Karpas-422 (cell line): ENCODE measurements around the gene ABHD16B. TPM values are rescaled to one million over a fixed set of nuclear protein-coding genes. Genes with fewer than 3 reads are reported as not detected.
"Not testable (repeated sequence)": the region's sequence is repeated elsewhere in the genome, so short reads cannot be mapped to it uniquely, and the experiment has no call there.

ENCODE experiments used
- DNase-seq: peaks from one replicate; pipeline ENCODE4 v3.0.0-alpha.2; 2015
- H2AFZ ChIP-seq: fragments of 200-600 bp; sonication (generic); 2 replicates; pipeline ENCODE4 v1.6.1; 2014; ENCODE audit warnings: antibody characterized with exemption, low read length, mixed read lengths
- H3K27ac ChIP-seq: fragments of 200-600 bp; sonication (generic); 2 replicates; pipeline ENCODE4 v1.5.1; 2014; ENCODE audit warnings: mild to moderate bottlenecking, low read length, moderate library complexity
- H3K27me3 ChIP-seq: fragments of 200-600 bp; sonication (generic); 2 replicates; pipeline ENCODE4 v1.6.1; 2014; ENCODE audit warnings: low read length, mixed read lengths
- H3K36me3 ChIP-seq: fragments of 200-600 bp; sonication (generic); 2 replicates; pipeline ENCODE4 v1.6.1; 2014; ENCODE audit warnings: low read length, mixed read lengths; ENCODE audit not compliant: insufficient read depth
- H3K4me1 ChIP-seq: fragments of 200-600 bp; sonication (generic); 2 replicates; pipeline ENCODE4 v1.6.1; 2014; ENCODE audit warnings: mild to moderate bottlenecking, low read length, mixed read lengths
- H3K4me2 ChIP-seq: fragments of 200-600 bp; sonication (generic); 2 replicates; pipeline ENCODE4 v1.6.1; 2014; ENCODE audit warnings: low read length, low read depth, mild to moderate bottlenecking; ENCODE audit not compliant: poor library complexity, severe bottlenecking
- H3K4me3 ChIP-seq: fragments of 200-600 bp; sonication (generic); 2 replicates; pipeline ENCODE4 v1.5.1; 2014; ENCODE audit warnings: mild to moderate bottlenecking, antibody characterized with exemption, low read length, mixed read lengths
- H3K79me2 ChIP-seq: fragments of 200-600 bp; sonication (generic); 2 replicates; pipeline ENCODE4 v1.6.1; 2014; ENCODE audit warnings: mild to moderate bottlenecking, low read length, mixed read lengths
- H3K9ac ChIP-seq: fragments of 200-600 bp; sonication (generic); 2 replicates; pipeline ENCODE4 v1.6.0; 2014; ENCODE audit warnings: low read length
- H3K9me2 ChIP-seq: fragments of 200-600 bp; sonication (generic), shearing (Covaris generic); replicated peaks from 2 replicates; pipeline ENCODE4 v1.6.0; 2014; ENCODE audit warnings: mild to moderate bottlenecking, low read length, moderate library complexity; ENCODE audit not compliant: insufficient read depth
- H3K9me3 ChIP-seq: fragments of 300-700, 200-600 bp; sonication (generic); 2 replicates; pipeline ENCODE4 v1.6.1; 2014; ENCODE audit warnings: low read length, mixed read lengths
- H4K20me1 ChIP-seq: fragments of 200-600 bp; sonication (generic); 2 replicates; pipeline ENCODE4 v1.6.1; 2014; ENCODE audit warnings: mild to moderate bottlenecking, antibody characterized with exemption, low read length, low read depth; ENCODE audit not compliant: insufficient read depth
- total RNA-seq: library from RNA; depleted of rRNA; stranded (reverse); fragments of >200 nt; shearing (Covaris generic); gene quantifications from 2 replicates; pipeline ENCODE4 v1.2.3, GENCODE V29; 2014; ENCODE audit warnings: low replicate concordance

ABHD16B gene
- total RNA-seq, 1 experiment from 2014 or later: not detected

DNA sequence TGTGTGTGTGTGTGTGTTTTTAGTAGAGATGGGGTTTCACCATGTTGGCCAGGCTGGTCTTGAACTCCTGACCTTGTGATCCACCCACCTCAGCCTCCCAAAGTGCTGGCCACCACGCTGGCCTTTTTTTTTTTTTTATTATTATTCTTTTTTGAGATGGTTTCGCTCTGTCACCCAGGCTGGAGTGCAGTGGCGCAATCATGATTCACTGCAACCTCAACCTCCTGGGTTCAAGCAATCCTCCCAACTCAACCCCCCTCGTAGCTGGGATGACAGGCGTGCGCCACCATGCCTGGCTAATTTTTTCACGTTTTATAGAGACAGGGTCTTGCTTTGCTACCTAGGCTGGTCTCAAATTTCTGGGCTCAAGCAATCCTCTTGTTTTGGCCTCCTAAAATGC, 12.9 kb downstream of the ABHD16B start:
- not testable (repeated sequence) for H3K9ac ChIP-seq, H2AFZ ChIP-seq, H3K9me3 ChIP-seq, H3K27ac ChIP-seq, H3K9me2 ChIP-seq, H3K27me3 ChIP-seq, H3K4me1 ChIP-seq, H4K20me1 ChIP-seq, DNase-seq, H3K79me2 ChIP-seq, H3K4me2 ChIP-seq, H3K4me3 ChIP-seq
- peaks cover 50% of the 10 kb centered on the region for H3K36me3 ChIP-seq

DNA sequence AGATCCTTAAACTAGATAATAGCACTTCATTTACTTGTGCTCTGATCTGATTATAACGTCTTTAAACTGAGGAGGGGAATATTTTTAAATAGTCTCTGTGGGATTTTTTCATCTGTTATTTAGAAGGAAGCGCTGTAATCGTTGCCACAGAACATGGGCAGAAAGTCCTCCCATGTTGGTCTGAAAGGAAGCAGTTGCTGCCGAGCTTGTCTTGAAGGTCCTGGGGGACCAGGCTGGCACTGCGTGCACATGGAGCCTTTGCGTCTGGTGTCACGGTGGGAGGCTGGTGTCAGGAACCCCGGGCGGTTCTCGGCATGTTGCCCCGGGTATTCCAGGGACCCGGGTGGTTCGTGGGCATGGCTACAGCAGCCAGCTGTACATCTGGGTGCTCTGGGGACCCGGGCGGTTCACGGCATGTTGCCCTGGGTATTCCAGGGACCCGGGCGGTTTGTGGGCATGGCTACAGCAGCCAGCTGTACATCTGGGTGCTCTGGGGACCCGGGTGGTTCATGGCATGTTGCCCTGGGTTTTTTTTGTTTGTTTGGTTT, 15.3 kb downstream of the ABHD16B start:
- Histone ChIP-seq H3K4me2 (no peak overlapping the region), H3K27ac (no peak overlapping the region), H3K27me3 (no peaks in the 10 kb centered on the region), H4K20me1 (no peaks in the 10 kb centered on the region), H2AFZ (no peak overlapping the region), H3K9me3 (no peaks in the 10 kb centered on the region), H3K4me3 (no peak overlapping the region), H3K9me2 (no peaks in the 10 kb centered on the region), H3K4me1 (no peaks in the 10 kb centered on the region), H3K79me2 (peaks cover 4% of the 10 kb centered on the region; the same call in 1 of the 2 replicates), H3K36me3 (peaks cover 47% of the 10 kb centered on the region), H3K9ac (no peak overlapping the region)
- DNase-seq: no peak

DNA sequence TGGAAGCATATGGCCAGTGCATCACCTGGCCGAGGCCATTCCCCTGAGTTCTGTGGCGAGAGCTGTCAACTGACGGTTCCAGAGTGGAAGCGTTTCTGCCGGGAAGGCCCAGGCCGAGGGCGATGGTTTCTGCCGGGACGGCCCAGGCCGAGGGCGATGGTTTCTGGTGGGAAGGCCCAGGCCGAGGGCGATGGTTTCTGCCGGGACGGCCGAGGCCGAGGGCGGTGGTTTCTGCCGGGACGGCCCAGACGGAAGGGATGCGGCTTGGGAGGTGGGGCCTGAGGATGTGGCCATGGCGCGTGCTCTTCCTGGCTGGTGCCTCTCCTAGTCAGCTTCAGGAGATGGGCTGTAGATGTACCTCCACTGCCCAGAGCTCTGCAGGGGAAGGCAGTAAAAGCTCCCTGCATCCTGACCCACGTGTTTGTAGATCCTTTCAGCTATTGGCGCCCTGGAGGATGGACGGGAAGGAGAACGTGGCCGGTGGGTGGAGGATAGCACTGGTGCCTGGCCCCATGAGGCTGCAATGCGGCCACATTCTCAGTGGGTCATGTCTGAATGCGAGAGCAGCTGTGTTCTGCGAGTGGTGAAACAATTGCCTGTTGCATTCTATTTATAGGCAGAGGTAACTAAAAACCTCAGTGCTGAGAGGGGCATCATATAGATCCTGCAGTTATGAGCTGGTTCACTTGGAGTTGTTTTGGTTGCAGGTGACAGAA, 16.6 kb downstream of the ABHD16B start:
- DNase-seq: no peak
- peaks cover 4% of the 10 kb centered on the region; the same call in 1 of the 2 replicates for H3K79me2 ChIP-seq

DNA sequence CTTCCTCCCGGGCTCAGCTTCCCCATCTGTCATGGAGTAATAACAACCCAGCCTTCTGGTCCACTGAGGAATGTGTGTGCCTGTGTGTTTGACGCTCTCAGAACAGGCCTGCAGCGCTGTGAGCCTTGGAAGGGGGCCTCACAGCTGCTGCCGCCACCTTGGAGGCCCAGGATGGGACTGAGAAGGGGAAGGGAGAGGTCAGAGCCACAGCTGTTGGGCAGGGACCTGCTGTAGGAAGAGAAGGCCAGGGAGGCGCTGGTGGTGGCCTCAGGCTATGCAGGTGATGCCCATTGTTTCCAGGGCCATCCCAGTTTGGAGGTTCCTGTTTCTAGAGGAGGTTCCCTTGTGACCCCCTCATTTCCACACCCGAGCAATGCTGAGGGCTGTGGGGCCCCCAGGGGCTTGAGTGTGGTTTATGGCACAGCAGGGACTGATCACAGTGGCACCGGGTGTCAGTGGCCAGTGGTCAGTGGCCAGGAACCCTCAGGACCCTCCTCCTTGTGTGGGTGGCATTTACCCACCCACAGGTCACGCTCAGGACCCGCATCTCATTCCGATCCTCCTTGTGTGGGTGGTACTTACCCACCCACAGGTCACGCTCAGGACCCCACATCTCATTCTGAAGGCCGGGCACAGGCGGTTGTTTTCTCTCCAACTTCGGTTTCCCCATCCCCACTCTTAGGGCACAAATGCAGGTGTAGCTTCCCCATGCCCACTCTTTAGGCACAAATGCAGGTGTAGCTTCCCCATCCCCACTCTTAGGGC, 17.8 kb downstream of the ABHD16B start:
- peaks cover 44% of the 10 kb centered on the region for H3K36me3 ChIP-seq
- peaks cover 6% of the 10 kb centered on the region for H3K79me2 ChIP-seq
- H3K4me3 ChIP-seq: no peak overlapping the region
- DNase-seq: no peak
- H3K27me3 ChIP-seq: no peaks in the 10 kb centered on the region
- H3K9me2 ChIP-seq: no peaks in the 10 kb centered on the region
- H3K4me1 ChIP-seq: no peaks in the 10 kb centered on the region
- no peaks in the 10 kb centered on the region for H4K20me1 ChIP-seq
- H3K27ac ChIP-seq: no peak overlapping the region
- H3K4me2 ChIP-seq: no peak overlapping the region
- no peak overlapping the region for H3K9ac ChIP-seq
- H3K9me3 ChIP-seq: no peaks in the 10 kb centered on the region
- H2AFZ ChIP-seq: no peak overlapping the region

More for the DNA sequence above, 16.6 kb downstream of the ABHD16B start:
- Histone ChIP-seq H3K9me3 (no peaks in the 10 kb centered on the region), H3K4me1 (no peaks in the 10 kb centered on the region), H3K36me3 (peaks cover 47% of the 10 kb centered on the region), H3K9me2 (no peaks in the 10 kb centered on the region), H3K27ac (no peak overlapping the region), H3K4me3 (no peak overlapping the region), H4K20me1 (no peaks in the 10 kb centered on the region), H2AFZ (no peak overlapping the region), H3K27me3 (no peaks in the 10 kb centered on the region), H3K4me2 (no peak overlapping the region), H3K9ac (no peak overlapping the region)

DNA sequence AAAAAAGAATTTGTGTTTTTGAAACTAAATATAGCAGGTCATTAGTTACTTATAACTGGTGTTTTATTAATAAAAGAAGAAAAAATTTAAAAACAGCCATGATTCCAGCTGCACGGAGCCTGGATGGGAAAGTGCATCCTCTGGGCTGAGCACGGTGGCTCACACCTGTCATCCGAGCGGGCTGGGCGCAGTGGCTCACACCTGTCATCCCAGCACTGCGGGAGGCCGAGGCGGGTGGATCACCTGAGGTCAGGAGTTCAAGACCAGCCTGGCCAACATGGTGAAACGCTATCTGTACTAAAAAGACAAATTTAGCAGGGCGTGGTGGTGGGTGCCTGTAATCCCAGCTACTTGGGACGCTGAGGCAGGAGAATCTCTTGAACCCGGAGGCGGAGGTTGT, 19.6 kb downstream of the ABHD16B start:
- H3K4me2 ChIP-seq, H3K4me1 ChIP-seq, H3K27ac ChIP-seq, H3K9ac ChIP-seq, H3K9me3 ChIP-seq, H3K4me3 ChIP-seq, H2AFZ ChIP-seq, H3K27me3 ChIP-seq, H3K79me2 ChIP-seq, H4K20me1 ChIP-seq, H3K9me2 ChIP-seq, DNase-seq: not testable (repeated sequence)
- H3K36me3 ChIP-seq: peaks cover 30% of the 10 kb centered on the region

DNA sequence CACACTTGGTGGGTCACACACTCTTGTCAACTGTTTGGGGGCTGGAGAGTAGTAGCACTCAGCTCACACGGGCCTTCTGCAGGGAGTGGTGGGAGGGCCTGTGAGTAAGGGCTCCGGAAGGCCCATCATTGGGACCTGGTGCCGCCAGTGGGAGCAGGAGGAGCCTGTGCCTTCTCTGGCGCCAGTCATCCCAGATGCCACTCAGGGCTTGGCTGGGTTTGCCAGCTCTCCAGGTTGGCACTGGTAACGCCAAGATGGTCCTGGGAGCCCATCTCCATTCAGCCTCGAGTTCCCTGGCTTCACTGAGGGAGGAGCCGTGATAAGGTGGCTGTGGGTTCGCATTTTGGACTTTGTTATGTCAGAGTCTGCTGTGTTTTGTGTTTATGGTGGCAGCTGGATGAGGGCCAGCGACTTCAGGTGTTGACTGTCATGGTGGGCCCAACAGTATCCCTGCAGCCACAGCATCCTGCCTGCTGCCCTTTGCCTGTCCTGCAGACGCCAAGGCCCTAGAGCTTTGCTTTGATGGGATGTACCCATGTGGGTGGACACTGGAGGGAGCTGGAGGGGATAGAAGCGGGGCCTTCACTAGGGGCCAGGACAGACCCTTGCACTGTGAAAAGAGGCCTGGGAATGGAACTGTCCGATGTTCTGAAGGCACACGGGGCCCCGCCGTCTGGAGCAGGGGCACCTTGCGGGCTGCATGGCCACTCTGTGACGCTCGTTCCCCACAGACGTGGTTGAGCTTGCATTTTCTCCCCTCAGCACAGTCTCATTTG, 20.3 kb downstream of the ABHD16B start:
- Histone ChIP-seq H3K79me2 (peaks cover 6% of the 10 kb centered on the region), H3K36me3 (peaks cover 22% of the 10 kb centered on the region)

DNA sequence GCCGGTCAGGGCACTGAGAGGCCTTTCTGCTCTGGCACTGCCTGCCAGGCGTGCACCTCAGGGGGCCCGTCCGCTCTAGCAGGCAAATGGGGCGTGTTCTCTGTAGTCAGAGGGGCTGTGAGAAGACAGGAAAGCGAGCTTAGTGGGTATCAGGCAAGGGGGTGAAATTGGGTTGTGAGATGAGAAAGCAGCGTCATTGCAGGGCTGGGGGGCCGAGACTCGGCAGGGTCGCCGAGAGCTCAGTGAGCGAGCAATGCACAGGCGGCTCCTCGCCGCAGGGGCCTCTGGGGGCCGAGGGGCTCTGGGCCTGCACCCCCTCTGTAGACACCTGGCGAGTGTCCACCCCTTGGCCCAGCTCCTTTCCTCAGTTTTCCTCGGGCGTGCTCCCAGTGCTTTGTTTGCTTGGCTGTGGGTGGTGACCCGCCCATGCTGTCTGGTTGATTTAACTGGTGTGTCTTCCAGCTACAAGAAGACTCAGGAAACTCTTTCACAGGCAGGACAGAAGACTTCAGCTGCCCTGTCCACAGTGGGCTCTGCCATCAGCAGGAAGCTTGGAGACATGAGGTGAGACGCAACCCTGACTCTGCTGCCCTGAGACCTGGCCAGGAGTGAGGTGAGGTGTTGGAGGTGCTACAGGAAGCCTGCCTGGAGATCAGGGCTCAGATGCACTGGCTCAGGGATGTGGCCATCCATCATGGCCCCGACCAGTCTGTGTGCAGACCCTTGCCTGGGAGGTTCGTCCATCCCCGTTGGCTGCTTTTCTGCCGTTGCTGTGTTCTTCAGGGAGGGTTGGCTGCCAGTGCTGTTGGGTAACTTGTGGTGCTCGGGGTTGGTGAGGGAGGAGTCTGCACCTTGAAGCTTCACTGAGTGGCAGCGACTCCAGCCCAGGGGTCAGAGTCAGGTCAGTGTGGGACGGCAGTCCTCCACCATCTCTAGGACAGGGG, 21.2 kb downstream of the ABHD16B start:
- H3K9me2 ChIP-seq: no peaks in the 10 kb centered on the region
- H3K4me1 ChIP-seq: no peaks in the 10 kb centered on the region
- no peaks in the 10 kb centered on the region for H3K9me3 ChIP-seq
- no peak overlapping the region for H2AFZ ChIP-seq
- H3K4me3 ChIP-seq: no peak overlapping the region
- H3K36me3 ChIP-seq: peaks cover 17% of the 10 kb centered on the region
- no peak overlapping the region for H3K27ac ChIP-seq
- H4K20me1 ChIP-seq: no peaks in the 10 kb centered on the region
- DNase-seq: no peak
- peaks cover 3% of the 10 kb centered on the region for H3K79me2 ChIP-seq
- H3K9ac ChIP-seq: no peak overlapping the region
- no peaks in the 10 kb centered on the region for H3K27me3 ChIP-seq
- H3K4me2 ChIP-seq: no peak overlapping the region

More for the DNA sequence above, 20.3 kb downstream of the ABHD16B start:
- Histone ChIP-seq H3K4me3 (no peak overlapping the region), H3K27me3 (no peaks in the 10 kb centered on the region), H3K27ac (no peak overlapping the region), H3K9ac (no peak overlapping the region), H3K4me2 (no peak overlapping the region), H3K4me1 (no peaks in the 10 kb centered on the region), H2AFZ (no peak overlapping the region), H3K9me3 (no peaks in the 10 kb centered on the region), H4K20me1 (no peaks in the 10 kb centered on the region), H3K9me2 (no peaks in the 10 kb centered on the region)
- no peak for DNase-seq
